EL (cell line): ENCODE data around the gene TMEM134.

Experiments
- DNase-seq: peaks from one replicate; pipeline ENCODE4 v3.0.0-alpha.2; 2016

Gene TMEM134

DNA sequence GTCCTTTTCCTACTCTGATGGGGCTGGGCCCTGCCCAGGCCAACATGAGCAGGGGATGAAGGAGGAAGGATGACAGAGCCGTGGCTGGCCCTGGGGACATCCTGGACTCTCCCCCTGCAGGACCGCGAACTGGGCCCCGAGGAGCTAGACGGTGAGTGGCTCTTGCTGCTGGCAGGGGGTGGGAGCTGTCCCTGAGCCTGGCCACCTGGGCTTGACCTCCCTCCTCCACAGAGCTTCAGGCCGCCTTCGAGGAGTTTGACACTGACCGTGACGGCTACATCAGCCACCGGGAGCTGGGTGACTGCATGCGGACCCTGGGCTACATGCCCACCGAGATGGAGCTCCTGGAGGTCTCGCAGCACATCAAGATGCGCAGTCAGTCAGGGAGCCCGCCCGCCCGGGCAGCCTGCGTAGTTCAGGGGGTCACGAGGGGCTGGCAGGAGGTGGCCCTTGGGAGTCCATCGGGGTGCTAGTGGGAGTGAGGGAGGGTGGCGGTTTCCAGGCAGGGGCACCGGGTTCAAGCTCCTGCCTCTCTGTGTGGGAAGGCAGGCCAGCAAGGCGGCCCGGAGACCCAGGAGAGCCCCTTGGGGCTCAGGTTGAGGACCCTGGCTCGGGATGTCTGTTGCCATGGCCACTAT, 12.9 kb downstream of the TMEM134 start:
- DNase-seq, result no peak

- no peak for DNase-seq
Measured at GRCh38 chr11:67455054-67455453, 14.0 kb downstream of the TMEM134 start, which contains the start of gene CABP4. CABP4 (plus strand) TSS chr11:67455354; CDS start chr11:67455424, 70 bp downstream.

DNA sequence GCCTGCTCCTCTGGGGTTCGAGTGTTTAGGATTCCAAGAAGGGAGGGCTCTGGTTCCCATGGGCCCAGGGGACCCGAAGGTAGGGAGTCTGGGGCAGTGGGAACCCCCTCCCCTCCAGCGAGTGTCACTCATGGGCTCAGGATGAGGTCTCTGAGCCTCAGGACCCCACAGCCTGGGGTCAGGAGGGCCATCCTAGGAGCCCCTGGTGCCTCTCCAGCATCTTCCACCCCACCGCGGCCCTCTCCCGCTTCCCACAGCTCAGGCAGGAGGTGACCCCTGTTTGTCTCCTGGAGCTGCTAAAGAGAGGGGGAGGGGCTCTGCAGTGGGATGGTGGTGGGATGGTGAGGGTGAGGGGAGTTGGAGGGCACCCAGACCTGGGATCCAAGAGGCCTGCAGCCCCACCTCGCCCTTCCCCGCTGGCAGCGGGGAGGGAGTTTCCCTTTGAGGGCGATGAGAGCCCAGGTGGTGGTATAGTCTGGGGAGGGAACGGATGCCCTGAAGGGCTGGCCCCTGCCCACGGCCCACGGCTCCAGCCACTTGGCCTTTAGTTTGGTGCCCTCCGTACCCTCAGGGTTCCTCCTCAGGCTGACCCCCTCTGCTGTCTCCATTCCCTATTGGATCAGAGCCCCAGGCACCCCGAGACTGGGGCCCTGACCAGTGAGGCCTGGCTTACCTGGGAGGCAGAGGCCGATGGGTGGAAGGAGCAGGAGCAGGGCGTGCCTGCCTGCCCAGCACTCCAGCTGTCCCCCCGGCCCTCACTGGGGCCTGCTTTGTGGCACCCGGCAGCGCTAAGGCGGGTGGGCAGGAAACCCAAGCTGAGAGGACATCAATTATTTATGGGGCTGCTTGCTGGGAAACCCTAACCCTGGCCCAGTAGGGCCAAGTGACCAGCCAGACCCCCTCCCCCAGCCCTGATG, 15.0 kb downstream of the TMEM134 start:
- no peak for DNase-seq

DNA sequence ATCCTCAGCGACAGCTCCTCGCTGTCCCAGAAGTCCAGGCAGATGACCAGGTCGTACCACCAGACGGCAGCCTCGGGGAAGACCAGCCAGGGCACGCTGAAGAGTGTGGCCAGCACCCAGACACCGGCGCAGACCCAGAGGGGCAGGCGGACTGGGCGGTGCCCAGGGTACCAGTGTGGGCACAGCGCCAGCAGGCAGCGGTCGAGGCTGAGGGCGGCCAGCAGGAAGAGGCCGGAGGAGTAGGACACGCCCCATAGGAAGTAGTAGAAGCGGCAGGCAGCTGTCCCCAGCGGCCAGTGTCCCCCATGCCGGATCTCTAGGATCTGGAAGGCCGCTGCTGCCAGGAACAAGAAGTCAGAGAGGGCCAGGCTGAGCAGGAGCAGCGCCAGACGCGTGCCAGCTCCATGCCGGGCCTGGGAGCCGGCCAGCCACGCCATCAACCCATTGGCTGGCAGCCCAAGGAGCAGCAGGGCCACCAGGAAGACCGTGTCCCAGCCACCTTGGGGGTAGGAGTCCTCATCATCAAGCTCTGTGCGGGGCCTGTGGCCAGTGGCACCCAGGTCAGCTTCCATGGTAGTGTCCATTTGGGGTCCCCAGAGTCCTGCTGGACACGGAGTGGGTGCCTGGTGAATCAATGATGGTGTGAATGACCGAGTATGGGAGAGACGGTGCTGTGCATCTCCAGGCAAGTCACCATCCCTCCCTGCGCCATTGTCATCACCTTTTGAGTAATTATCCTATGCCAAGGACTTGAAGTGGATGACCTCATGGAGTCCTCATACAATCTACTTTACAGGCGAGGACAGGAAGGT, 16.7 kb downstream of the TMEM134 start, which contains the start of gene GPR152:
Gene GPR152 (minus strand): TSS at position 589 of the 812 bp plus-strand sequence. CDS start 5 bp downstream, at position 584.
- no peak for DNase-seq

DNA sequence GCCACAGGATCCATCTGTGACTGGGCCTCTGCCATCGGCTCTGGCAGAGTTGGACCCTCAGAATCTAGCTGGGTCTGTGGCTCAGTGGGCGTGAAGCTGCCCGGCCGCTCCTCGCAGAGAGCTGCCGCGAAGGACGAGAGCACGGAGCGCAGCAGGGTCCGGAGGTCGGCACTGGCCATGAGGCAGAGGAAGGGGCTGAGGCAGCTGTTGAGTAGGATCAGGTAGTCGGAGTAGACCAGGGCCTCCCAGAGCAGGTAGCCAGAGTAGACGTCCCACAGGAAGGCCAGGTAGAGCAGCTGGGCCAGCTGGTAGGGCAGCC, 17.4 kb downstream of the TMEM134 start:
- DNase-seq, result no peak

DNA sequence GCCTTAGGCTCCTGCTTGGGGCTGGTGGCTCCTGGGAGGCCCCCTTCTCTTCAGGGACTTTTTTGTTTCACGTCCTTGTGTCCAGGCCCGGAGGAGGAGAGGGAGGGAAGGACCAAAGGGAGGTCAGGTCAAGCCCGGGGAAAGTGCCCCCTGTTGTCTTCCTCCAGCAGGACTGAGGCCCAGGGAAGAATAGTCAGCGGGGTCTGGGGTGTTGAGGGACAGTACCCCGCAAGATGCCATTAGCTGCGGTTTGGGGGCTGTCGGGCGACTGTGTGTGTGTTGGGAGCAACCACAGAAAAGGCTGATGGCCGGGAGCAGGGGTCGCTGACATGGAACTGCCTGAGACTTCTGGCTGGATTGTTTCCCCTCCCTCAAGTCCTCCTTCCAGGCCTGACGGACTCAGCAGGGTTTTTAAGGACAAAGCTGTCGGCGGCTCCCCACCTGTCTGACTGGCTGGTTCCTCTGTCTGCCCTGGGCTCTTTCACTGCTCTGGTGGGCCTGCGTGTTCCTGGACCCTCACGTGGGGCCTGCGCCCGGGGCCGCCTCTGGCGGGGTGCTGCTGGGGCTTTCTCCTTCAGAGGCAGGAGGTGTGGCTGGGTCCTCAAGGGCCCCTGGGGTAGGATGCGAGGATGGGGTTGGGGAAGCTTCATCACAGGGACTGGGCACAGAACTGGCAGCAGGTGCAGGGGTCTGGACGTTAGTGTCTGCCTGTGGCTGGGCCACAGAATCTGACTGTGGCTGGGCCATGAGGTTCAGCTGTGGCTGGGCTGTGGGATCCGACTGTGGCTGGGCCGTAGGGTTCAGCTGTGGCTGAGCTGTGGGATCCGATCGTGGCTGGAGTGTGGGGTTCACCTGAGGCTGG, 18.0 kb downstream of the TMEM134 start:
- DNase-seq, result no peak

GRCh38 chr11:67449116-67449844, 19.8 kb downstream of the TMEM134 start:
- DNase-seq, result no peak

- no peak for DNase-seq
Measured at GRCh38 chr11:67448220-67448609, 20.8 kb downstream of the TMEM134 start.

- DNase-seq, result no peak
Measured at GRCh38 chr11:67445515-67445914, 23.5 kb downstream of the TMEM134 start.

GRCh38 chr11:67442504-67443404, 26.3 kb downstream of the TMEM134 start:
- no peak for DNase-seq

GRCh38 chr11:67441731-67442351, 27.2 kb downstream of the TMEM134 start:
- no peak for DNase-seq

- no peak for DNase-seq
Measured at GRCh38 chr11:67441098-67441563, 27.9 kb downstream of the TMEM134 start.

DNA sequence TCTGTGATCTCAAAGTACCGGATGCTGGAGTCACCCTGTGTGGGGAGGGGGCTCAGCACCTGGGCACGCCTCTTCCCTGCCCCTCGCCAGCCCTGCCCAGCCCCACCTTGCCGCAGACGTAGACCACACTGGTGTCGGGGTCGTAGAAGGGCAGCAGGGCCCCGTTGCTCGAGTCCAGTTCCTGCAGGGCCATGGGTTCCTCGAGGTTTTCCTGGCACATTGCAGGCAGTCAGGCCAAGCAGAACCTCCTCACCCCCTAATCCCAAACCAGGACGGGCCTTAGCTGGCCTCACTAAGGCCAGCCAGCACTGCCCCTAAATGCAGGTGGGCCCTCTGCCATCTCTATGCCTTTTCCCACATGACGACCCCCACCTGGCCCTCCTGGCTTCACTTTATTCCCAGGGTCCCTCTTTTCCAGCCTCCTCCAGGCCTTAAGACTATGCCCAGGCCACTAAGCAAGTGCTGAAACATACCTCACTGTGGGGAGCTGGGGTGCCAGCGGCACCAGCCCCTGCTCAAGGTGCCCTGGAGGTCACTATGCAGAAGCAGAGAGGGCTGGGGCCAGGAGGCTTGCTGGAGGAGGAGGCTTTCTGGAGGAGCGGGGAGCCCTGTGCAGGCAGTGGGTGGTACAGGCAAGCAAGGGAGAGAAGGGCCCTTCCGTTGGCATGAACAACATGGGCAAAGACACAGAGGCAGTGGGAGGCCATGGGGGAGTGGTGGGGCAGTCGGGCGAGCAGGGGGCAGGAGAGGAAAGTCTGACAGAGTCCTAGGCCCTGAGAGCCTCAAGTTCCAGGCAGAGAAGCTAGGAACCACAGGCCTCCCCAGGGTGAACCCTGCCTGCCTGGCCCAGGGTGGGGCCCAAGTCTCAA, 28.6 kb downstream of the TMEM134 start:
- no peak for DNase-seq

DNA sequence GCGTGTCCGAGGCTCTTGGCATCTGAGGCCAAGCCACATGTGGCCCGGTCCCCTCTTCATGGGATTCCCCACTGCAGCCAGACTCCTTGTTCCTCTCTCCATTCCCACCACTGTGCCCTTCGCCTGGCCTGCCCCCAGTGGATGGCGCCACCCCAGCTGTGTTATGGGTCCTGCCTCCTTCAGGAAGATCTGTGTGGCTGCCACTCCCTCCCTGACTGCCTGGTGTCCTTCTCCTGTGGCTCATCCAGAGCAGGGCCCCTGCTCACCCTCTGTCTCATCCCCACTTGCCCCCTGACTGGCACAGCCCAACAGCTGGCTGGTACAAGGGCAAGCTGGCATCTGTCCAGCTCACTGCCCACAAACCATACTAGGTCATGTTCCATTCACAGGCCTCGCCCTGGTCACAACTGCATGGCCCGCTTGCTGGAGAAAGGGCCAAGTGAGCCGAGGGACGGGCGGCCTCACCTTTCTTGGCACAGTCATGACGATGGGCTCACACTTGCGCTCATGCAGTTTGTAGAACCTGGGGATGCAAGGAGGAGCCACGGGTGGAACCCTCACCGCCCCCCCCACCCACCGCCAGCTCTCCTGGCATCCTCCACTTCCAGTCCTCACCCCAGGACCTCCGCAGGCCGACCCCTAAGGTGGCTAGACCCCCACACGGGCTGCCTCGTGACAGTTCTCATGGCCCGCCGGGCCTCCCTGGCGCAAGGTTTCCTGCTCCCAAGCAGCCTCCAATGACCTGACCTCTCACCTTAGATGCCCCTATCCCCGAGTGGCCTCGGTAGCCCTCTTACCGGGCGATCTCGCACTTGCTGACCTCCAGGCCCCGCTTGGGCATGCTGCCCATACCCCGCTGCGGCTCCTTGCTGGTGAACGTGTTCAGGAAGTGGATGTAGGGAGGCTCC, 29.5 kb downstream of the TMEM134 start:
- no peak for DNase-seq

GRCh38 chr11:67438158-67438902, 30.7 kb downstream of the TMEM134 start:
- no peak for DNase-seq

DNA sequence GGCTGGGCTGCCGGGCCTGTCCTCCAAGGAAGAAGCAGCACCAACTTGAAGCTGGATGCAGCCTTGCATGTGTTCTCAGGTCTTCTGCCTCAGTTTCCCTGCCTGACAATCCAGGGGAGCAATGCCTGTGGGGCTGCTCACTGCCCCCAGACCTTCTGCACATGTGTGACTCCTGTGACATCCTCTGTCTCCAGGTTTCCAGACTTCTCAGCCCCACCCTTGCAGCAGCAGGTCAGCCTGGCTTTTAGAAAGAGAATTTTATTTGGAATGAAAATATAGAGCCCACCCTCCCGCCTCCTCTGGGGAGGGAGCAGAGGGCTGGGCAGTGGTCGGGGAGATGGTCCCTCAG, 31.3 kb downstream of the TMEM134 start:
- no peak for DNase-seq
